Small intestine (tissue), 7 donors: ENCODE data around the gene TTC33. TPM values are rescaled to one million over a fixed set of nuclear protein-coding genes. Genes with fewer than 3 reads are reported as not detected.

Source experiments
- DNase-seq, 2 donors: peaks; one replicate each; pipeline versions ENCODE4 v3.0.0 to v3.0.0-alpha.2; 2013
- FAIRE-seq: peaks from 2 replicates; lab custom pipeline; 2012; peaks lifted over from hg19 to GRCh38; lab: Jason Lieb, UNC
- H3K27ac ChIP-seq, 3 donors: one replicate each; pipeline ENCODE4 v1.5.1; 2013; ENCODE audit warnings: low read length in 2 of 3, mild to moderate bottlenecking in 2 of 3, control low read depth in 1 of 3, inconsistent platforms in 1 of 3, low read depth in 1 of 3, moderate library complexity in 1 of 3
- H3K27me3 ChIP-seq, 3 donors: one replicate each; pipeline ENCODE4 v1.6.1; 2013; ENCODE audit warnings: low read length in 3 of 3, inconsistent platforms in 1 of 3; ENCODE audit not compliant: control insufficient read depth in 3 of 3, insufficient read depth in 3 of 3
- H3K36me3 ChIP-seq, 3 donors: one replicate each; pipeline ENCODE4 v1.6.1; 2013; ENCODE audit warnings: low read length in 3 of 3, inconsistent platforms in 1 of 3, low read depth in 1 of 3, mild to moderate bottlenecking in 1 of 3, moderate library complexity in 1 of 3; ENCODE audit not compliant: control insufficient read depth in 3 of 3, insufficient read depth in 2 of 3
- H3K4me1 ChIP-seq, 3 donors: one replicate each; pipeline ENCODE4 v1.6.1; 2013; ENCODE audit warnings: low read length in 2 of 3, inconsistent platforms in 1 of 3, low read depth in 1 of 3, mild to moderate bottlenecking in 1 of 3, moderate library complexity in 1 of 3; ENCODE audit not compliant: control insufficient read depth in 3 of 3, insufficient read depth in 2 of 3
- H3K4me3 ChIP-seq, 3 donors: one replicate each; pipeline ENCODE4 v1.5.1; 2013; ENCODE audit warnings: low read length in 3 of 3, control low read depth in 1 of 3, inconsistent platforms in 1 of 3, low read depth in 1 of 3, mild to moderate bottlenecking in 1 of 3, moderate library complexity in 1 of 3
- H3K9me3 ChIP-seq, 2 donors: one replicate each; pipeline ENCODE4 v1.6.1; 2013; ENCODE audit warnings: low read depth in 1 of 2, low read length in 1 of 2; ENCODE audit not compliant: control insufficient read depth in 2 of 2, insufficient read depth in 1 of 2
- WGBS, 3 donors: extraction: QIAGEN DNeasy Blood & Tissue Kit; methylation state at CpG; one replicate each; pipeline ENCODE4 v1.1.7; 2013; 5-methylcytosine and 5-hydroxymethylcytosine counted together
- polyA plus RNA-seq, 4 donors: library from polyadenylated mRNA; stranded (reverse) in 3 of 4; unstranded in 1 of 4; fragments of 200-250 nt in 3 of 4; fragments of 120-200 nt in 1 of 4; gene quantifications; one replicate each; pipeline versions ENCODE4 v1.2.1 to v1.2.3, GENCODE V29; 2013
- donor health status: healthy with polysubstance abuse.
- donor health status: control.
- donor health status: control.
- donor health status: Bipolar disorder and iron deficiency.
- donor health status: healthy.

The TTC33 gene
- polyA plus RNA-seq, 4 donors, result 8.0 to 18.1 (median 8.9) TPM

GRCh38 chr5:40674661-40675235 is 81.0 kb downstream of the TTC33 start:
- no peaks in the 10 kb centered on the region for H3K36me3 ChIP-seq
- H3K4me3 ChIP-seq, result no peak overlapping the region
- H3K4me1 ChIP-seq, result peaks cover 4 to 10% (median 8%) of the 10 kb centered on the region in 3 donors
- FAIRE-seq, result no peak
- 31 to 74% (median 58%) methylated on average over 6 of the region's 6 CpGs for WGBS, 3 donors
- H3K9me3 ChIP-seq, result no peaks in the 10 kb centered on the region
- no peaks in the 10 kb centered on the region for H3K27me3 ChIP-seq
- H3K27ac ChIP-seq, result peak overlapping the region in 2 of 3 donors; percentile 19 to 50
- peak; percentile 66 to 95 for DNase-seq

GRCh38 chr5:40672425-40672824 is 83.3 kb downstream of the TTC33 start:
- peaks cover 4 to 10% (median 8%) of the 10 kb centered on the region in 3 donors for H3K4me1 ChIP-seq
- DNase-seq (no peak), FAIRE-seq (no peak)
- WGBS, 3 donors, result 58 to 72% (median 68%) methylated on average over 4 of the region's 4 CpGs
- H3K27me3 ChIP-seq, result no peaks in the 10 kb centered on the region
- H3K4me3 ChIP-seq, result no peak overlapping the region
- H3K27ac ChIP-seq, result no peak overlapping the region
- H3K36me3 ChIP-seq, result no peaks in the 10 kb centered on the region
- no peaks in the 10 kb centered on the region for H3K9me3 ChIP-seq

DNA sequence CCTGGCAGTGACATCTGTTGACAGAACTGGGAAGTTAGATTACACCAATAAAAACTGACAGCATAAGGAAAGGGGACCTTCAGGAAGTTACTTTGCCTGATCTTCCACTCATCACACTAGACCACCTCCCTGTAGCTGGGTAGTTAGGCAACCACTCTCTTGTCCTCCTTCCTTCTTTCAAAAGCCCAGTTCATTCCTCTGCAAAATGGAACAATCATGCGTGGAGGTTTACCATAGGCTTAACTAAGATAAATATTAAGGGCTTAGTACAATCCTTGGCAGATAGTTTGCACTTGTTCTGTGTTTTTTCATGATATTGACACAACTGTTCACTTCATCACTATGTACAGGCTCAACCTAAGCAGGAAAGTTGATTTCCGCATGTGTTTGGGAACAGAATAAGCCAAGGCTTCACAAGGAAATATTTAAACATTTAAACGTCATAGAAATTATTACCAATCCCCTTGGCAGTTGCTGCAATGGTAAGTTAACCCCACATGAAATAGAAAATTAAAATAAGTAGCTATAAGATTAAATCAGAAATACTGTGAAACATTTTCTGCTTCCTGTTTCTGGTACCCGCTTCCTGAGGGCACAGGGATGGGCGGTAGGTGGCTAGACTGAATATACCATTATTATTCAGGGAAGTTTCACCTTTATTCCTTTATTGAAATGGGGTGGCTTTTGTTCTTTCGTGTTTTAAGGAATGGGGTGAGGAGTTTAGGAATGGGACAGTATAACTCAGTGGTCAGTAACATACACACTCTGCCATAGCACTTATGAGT is 86.0 kb downstream of the TTC33 start:
- Histone ChIP-seq H3K27me3 (no peaks in the 10 kb centered on the region), H3K4me3 (no peak overlapping the region), H3K9me3 (no peaks in the 10 kb centered on the region), H3K27ac (no peak overlapping the region), H3K4me1 (peaks cover 0 to 1% (median 0%) of the 10 kb centered on the region in 3 donors), H3K36me3 (no peaks in the 10 kb centered on the region)
- FAIRE-seq (no peak), DNase-seq (no peak)
- WGBS, 3 donors, result 67 to 77% (median 74%) methylated on average over 6 of the region's 6 CpGs

GRCh38 chr5:40667161-40667663 is 88.5 kb downstream of the TTC33 start:
- Histone ChIP-seq H3K27ac (no peak overlapping the region), H3K36me3 (no peaks in the 10 kb centered on the region), H3K27me3 (no peaks in the 10 kb centered on the region), H3K9me3 (no peaks in the 10 kb centered on the region), H3K4me3 (no peak overlapping the region), H3K4me1 (no peaks in the 10 kb centered on the region)
- DNase-seq, result peak in 1 of 2 donors; percentile 72
- FAIRE-seq, result no peak

- Histone ChIP-seq H3K27me3 (no peaks in the 10 kb centered on the region), H3K36me3 (no peaks in the 10 kb centered on the region), H3K9me3 (no peaks in the 10 kb centered on the region), H3K27ac (no peak overlapping the region), H3K4me3 (no peak overlapping the region), H3K4me1 (no peaks in the 10 kb centered on the region)
- 73 to 87% (median 78%) methylated on average over 1 of the region's 1 CpG for WGBS, 3 donors
- no peak for FAIRE-seq
- no peak for DNase-seq
Observed at GRCh38 chr5:40666657-40667056, 89.1 kb downstream of the TTC33 start.

GRCh38 chr5:40665635-40666298 is 90.0 kb downstream of the TTC33 start:
- Histone ChIP-seq H3K27ac (no peak overlapping the region), H3K4me1 (no peaks in the 10 kb centered on the region), H3K4me3 (no peak overlapping the region), H3K36me3 (no peaks in the 10 kb centered on the region), H3K27me3 (no peaks in the 10 kb centered on the region), H3K9me3 (no peaks in the 10 kb centered on the region)
- 72 to 83% (median 81%) methylated on average over 3 of the region's 3 CpGs for WGBS, 3 donors
- no peak for FAIRE-seq
- no peak for DNase-seq

GRCh38 chr5:40660751-40661150 is 95.0 kb downstream of the TTC33 start:
- Histone ChIP-seq H3K27me3 (no peaks in the 10 kb centered on the region), H3K27ac (no peak overlapping the region), H3K9me3 (no peaks in the 10 kb centered on the region), H3K4me1 (no peaks in the 10 kb centered on the region), H3K36me3 (no peaks in the 10 kb centered on the region), H3K4me3 (no peak overlapping the region)
- DNase-seq, result no peak
- 89 to 95% (median 91%) methylated on average over 2 of the region's 2 CpGs for whole genome bisulfite sequencing, 3 donors
- no peak for FAIRE-seq

DNA sequence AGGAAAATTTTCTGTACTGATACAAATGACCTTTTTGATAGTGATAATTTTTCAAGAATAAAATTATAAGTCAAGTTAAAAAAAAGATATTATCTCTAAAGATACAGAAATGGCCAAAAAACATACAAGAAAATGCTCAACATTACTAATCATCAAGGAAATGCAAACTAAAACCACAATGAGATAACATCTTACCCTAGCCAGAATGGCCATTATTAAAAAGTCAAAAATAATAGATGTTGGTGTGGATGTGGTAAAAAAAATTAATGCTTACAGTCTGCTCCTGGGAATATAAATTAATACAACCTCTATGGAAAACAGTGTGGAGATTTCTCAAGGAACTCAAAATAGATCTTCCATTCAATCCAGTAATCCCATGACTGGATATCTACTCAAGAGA is 99.0 kb downstream of the TTC33 start:
- FAIRE-seq, result no peak
- Histone ChIP-seq H3K27ac (no peak overlapping the region), H3K36me3 (no peaks in the 10 kb centered on the region), H3K4me1 (no peaks in the 10 kb centered on the region), H3K27me3 (no peaks in the 10 kb centered on the region), H3K4me3 (no peak overlapping the region), H3K9me3 (no peaks in the 10 kb centered on the region)
- DNase-seq, result no peak
